ENCODE measurements around the gene UCK1.

GRCh38 chr9:131566158-131566557 is 35.1 kb upstream of the UCK1 start:
- TF ChIP-seq CTCF (IDR thresholded peaks at IDR 0.05; ENCODE audit: low read length) (no peak), EZH2 (optimal IDR thresholded peaks at IDR 0.05; ENCODE audit: low read depth, low read length) (no peak)

Data from MM.1S (cell line).